Measurements from ENCODE around the gene FGF7.
"Not testable (repeated sequence)": the region's sequence is repeated elsewhere in the genome, so short reads cannot be mapped to it uniquely, and the experiment has no call there.

The FGF7 gene

GRCh38 chr15:49423021-49423420 is at the start of gene FGF7:
Gene FGF7, plus strand, starts transcription at chr15:49423242. Its CDS starts 1,056 bp downstream, at chr15:49424298.
- DNase-seq = no peak

GRCh38 chr15:49379996-49380395 is 43.0 kb upstream of the FGF7 start:
- no peak for DNase-seq

GRCh38 chr15:49380912-49381311 is 42.1 kb upstream of the FGF7 start:
- no peak for DNase-seq

GRCh38 chr15:49382394-49382793 is 40.6 kb upstream of the FGF7 start:
- no peak for DNase-seq

GRCh38 chr15:49383266-49383665 is 39.8 kb upstream of the FGF7 start:
- no peak for DNase-seq

GRCh38 chr15:49387471-49387870 is 35.6 kb upstream of the FGF7 start:
- no peak for DNase-seq

GRCh38 chr15:49402515-49403296 is 20.3 kb upstream of the FGF7 start:
- not testable (repeated sequence) for DNase-seq

- DNase-seq = no peak
Observed at GRCh38 chr15:49406352-49407118, 16.5 kb upstream of the FGF7 start.

- DNase-seq = no peak
Observed at GRCh38 chr15:49410641-49411040, 12.4 kb upstream of the FGF7 start.

GRCh38 chr15:49412797-49413196 is 10.2 kb upstream of the FGF7 start:
- DNase-seq = no peak

- no peak for DNase-seq
Observed at GRCh38 chr15:49415149-49415548, 7.9 kb upstream of the FGF7 start.

- DNase-seq = no peak
Observed at GRCh38 chr15:49415638-49416037, 7.4 kb upstream of the FGF7 start.

- no peak for DNase-seq
Observed at GRCh38 chr15:49418811-49419210, 4.2 kb upstream of the FGF7 start.

- peak; percentile 38 for DNase-seq
Observed at GRCh38 chr15:49421991-49422390, 1.1 kb upstream of the FGF7 start.

- no peak for DNase-seq
Observed at GRCh38 chr15:49423901-49424550, 984 bp downstream of the FGF7 start.

GRCh38 chr15:49424954-49425353 is 1.9 kb downstream of the FGF7 start:
- DNase-seq = no peak

- no peak for DNase-seq
Observed at GRCh38 chr15:49427372-49427771, 4.3 kb downstream of the FGF7 start.

- DNase-seq = no peak
Observed at GRCh38 chr15:49428409-49429095, 5.5 kb downstream of the FGF7 start.

- DNase-seq = no peak
Observed at GRCh38 chr15:49430046-49430445, 7.0 kb downstream of the FGF7 start.

- DNase-seq = no peak
Observed at GRCh38 chr15:49435174-49435573, 12.1 kb downstream of the FGF7 start.

- DNase-seq = no peak
Observed at GRCh38 chr15:49436751-49437150, 13.7 kb downstream of the FGF7 start.

GRCh38 chr15:49438962-49439631 is 16.1 kb downstream of the FGF7 start:
- DNase-seq = no peak
